KOPT-K1 (cell line): Measurements from ENCODE around the gene PRIMPOL.

ENCODE experiments used
- H3K27ac ChIP-seq: fragments of 200-600 bp; sonication (generic); 2 replicates; pipeline ENCODE4 v1.5.1; 2016; ENCODE audit warnings: antibody characterized with exemption, mild to moderate bottlenecking, low read depth, low read length; ENCODE audit not compliant: poor library complexity, severe bottlenecking
- H3K36me3 ChIP-seq: fragments of 200-600 bp; sonication (generic); 2 replicates; pipeline ENCODE4 v1.5.1; 2017; ENCODE audit warnings: antibody characterized with exemption, mild to moderate bottlenecking, low read length, moderate library complexity; ENCODE audit not compliant: insufficient read depth
- H3K9me3 ChIP-seq: fragments of 200-600 bp; sonication (generic); 2 replicates; pipeline ENCODE4 v1.5.1; 2017; ENCODE audit warnings: antibody characterized with exemption, low read length, mild to moderate bottlenecking; ENCODE audit not compliant: insufficient read depth, poor library complexity, severe bottlenecking

PRIMPOL gene

GRCh38 chr4:184669251-184669650 lies 19.7 kb downstream of the PRIMPOL start:
- Histone ChIP-seq H3K36me3 (peaks cover 82% of the 10 kb centered on the region), H3K9me3 (no peaks in the 10 kb centered on the region), H3K27ac (no peak overlapping the region)

GRCh38 chr4:184671101-184671500 lies 21.6 kb downstream of the PRIMPOL start:
- Histone ChIP-seq H3K27ac (no peak overlapping the region), H3K9me3 (no peaks in the 10 kb centered on the region), H3K36me3 (peaks cover 78% of the 10 kb centered on the region)

- no peak overlapping the region for H3K27ac ChIP-seq
- peaks cover 61% of the 10 kb centered on the region for H3K36me3 ChIP-seq
- H3K9me3 ChIP-seq, result no peaks in the 10 kb centered on the region
Measured at GRCh38 chr4:184672741-184673140, 23.2 kb downstream of the PRIMPOL start.

GRCh38 chr4:184674011-184674410 lies 24.5 kb downstream of the PRIMPOL start:
- Histone ChIP-seq H3K27ac (no peak overlapping the region), H3K36me3 (peaks cover 50% of the 10 kb centered on the region), H3K9me3 (no peaks in the 10 kb centered on the region)

GRCh38 chr4:184675018-184675417 lies 25.5 kb downstream of the PRIMPOL start:
- H3K9me3 ChIP-seq, result peaks cover 5% of the 10 kb centered on the region
- H3K27ac ChIP-seq, result no peak overlapping the region
- H3K36me3 ChIP-seq, result peaks cover 46% of the 10 kb centered on the region

- Histone ChIP-seq H3K27ac (no peak overlapping the region), H3K9me3 (peaks cover 5% of the 10 kb centered on the region), H3K36me3 (peaks cover 48% of the 10 kb centered on the region)
Measured at GRCh38 chr4:184675821-184676492, 26.4 kb downstream of the PRIMPOL start.

GRCh38 chr4:184680698-184681097 lies 31.2 kb downstream of the PRIMPOL start:
- Histone ChIP-seq H3K9me3 (peaks cover 5% of the 10 kb centered on the region), H3K27ac (no peak overlapping the region), H3K36me3 (peaks cover 20% of the 10 kb centered on the region; the same call in 1 of the 2 replicates)

GRCh38 chr4:184681916-184682315 lies 32.4 kb downstream of the PRIMPOL start:
- Histone ChIP-seq H3K9me3 (peaks cover 5% of the 10 kb centered on the region), H3K27ac (no peak overlapping the region), H3K36me3 (peaks cover 23% of the 10 kb centered on the region; the same call in 1 of the 2 replicates)

- H3K27ac ChIP-seq, result peak overlapping the region; percentile 59
- H3K9me3 ChIP-seq, result peaks cover 3% of the 10 kb centered on the region
- H3K36me3 ChIP-seq, result peaks cover 21% of the 10 kb centered on the region; the same call in 1 of the 2 replicates
Measured at GRCh38 chr4:184684491-184685189, 35.1 kb downstream of the PRIMPOL start.

- H3K27ac ChIP-seq, result no peak overlapping the region
- H3K36me3 ChIP-seq, result peaks cover 24% of the 10 kb centered on the region
- no peaks in the 10 kb centered on the region for H3K9me3 ChIP-seq
Measured at GRCh38 chr4:184688005-184688404, 38.5 kb downstream of the PRIMPOL start.

GRCh38 chr4:184688447-184688846 lies 38.9 kb downstream of the PRIMPOL start:
- Histone ChIP-seq H3K9me3 (no peaks in the 10 kb centered on the region), H3K36me3 (peaks cover 29% of the 10 kb centered on the region), H3K27ac (no peak overlapping the region)

GRCh38 chr4:184689681-184690080 lies 40.1 kb downstream of the PRIMPOL start:
- peaks cover 41% of the 10 kb centered on the region for H3K36me3 ChIP-seq
- H3K27ac ChIP-seq, result no peak overlapping the region
- H3K9me3 ChIP-seq, result no peaks in the 10 kb centered on the region

- H3K36me3 ChIP-seq, result peaks cover 70% of the 10 kb centered on the region
- no peak overlapping the region for H3K27ac ChIP-seq
- H3K9me3 ChIP-seq, result no peaks in the 10 kb centered on the region
Measured at GRCh38 chr4:184693056-184693455, 43.5 kb downstream of the PRIMPOL start.

GRCh38 chr4:184694412-184694956 lies 44.9 kb downstream of the PRIMPOL start:
- H3K36me3 ChIP-seq, result peaks cover 82% of the 10 kb centered on the region
- H3K27ac ChIP-seq, result no peak overlapping the region
- H3K9me3 ChIP-seq, result no peaks in the 10 kb centered on the region

GRCh38 chr4:184695178-184695896 lies 45.8 kb downstream of the PRIMPOL start:
- Histone ChIP-seq H3K9me3 (no peaks in the 10 kb centered on the region), H3K36me3 (peaks cover 91% of the 10 kb centered on the region), H3K27ac (no peak overlapping the region)
